Sigmoid colon (tissue), 4 donors: ENCODE data around the gene THOC5.

Experiments
- POLR2A ChIP-seq, 2 donors: fragments of 450-650 bp; IDR thresholded peaks; one replicate each; pipeline ENCODE4 v1.6.1; 2016; ENCODE audit warnings: antibody characterized with exemption in 2 of 2, mild to moderate bottlenecking in 2 of 2, moderate library complexity in 2 of 2
- POLR2AphosphoS5 ChIP-seq, 4 donors: sonication (generic); formaldehyde crosslinking; IDR thresholded peaks; one replicate each; pipeline ENCODE4 v1.6.1; 2017; ENCODE audit warnings: antibody characterized with exemption in 4 of 4
- TF ChIP-seq, protein P1 (sequence below), 4 experiments: fragments of 450-650 bp in 3 of 4; fragments of 200-600 bp in 1 of 4; IDR thresholded peaks; one replicate each; pipeline ENCODE4 v1.5.1; 2016 to 2019; ENCODE audit warnings: antibody characterized with exemption in 4 of 4, mild to moderate bottlenecking in 3 of 4, moderate library complexity in 2 of 4

DNA sequence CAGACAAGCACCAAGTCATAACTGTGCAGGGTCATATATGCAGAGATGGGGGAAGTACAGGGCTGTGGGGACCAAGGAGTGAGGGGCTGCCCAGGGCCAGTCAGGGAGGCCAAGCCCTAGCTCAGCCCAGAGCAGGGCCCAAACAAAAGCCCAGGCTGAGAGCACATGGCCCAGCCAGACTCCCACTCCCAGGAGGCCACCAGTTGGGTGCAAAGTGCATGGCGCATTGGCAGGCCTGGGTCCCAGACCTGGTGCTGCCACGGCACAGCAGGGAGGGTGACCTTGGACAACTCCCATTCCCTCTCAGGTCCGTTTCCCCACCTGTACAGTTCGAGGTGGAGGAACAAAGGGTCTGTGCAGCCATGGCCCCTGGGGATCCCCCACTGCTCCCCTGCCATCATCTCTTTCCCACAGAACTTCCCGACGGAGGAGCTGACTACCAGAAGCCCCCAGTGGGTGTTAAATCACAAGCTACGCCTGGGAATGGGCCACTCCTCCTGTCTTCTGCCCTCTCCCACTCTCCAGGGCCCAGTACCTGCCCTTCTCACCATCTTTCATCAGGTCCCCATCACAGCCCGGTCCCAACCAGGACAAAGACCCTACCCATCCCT, 26.7 kb upstream of the THOC5 start:
- TF ChIP-seq, protein P1, sequence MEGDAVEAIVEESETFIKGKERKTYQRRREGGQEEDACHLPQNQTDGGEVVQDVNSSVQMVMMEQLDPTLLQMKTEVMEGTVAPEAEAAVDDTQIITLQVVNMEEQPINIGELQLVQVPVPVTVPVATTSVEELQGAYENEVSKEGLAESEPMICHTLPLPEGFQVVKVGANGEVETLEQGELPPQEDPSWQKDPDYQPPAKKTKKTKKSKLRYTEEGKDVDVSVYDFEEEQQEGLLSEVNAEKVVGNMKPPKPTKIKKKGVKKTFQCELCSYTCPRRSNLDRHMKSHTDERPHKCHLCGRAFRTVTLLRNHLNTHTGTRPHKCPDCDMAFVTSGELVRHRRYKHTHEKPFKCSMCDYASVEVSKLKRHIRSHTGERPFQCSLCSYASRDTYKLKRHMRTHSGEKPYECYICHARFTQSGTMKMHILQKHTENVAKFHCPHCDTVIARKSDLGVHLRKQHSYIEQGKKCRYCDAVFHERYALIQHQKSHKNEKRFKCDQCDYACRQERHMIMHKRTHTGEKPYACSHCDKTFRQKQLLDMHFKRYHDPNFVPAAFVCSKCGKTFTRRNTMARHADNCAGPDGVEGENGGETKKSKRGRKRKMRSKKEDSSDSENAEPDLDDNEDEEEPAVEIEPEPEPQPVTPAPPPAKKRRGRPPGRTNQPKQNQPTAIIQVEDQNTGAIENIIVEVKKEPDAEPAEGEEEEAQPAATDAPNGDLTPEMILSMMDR (IDR thresholded peaks at IDR 0.05), result no peak
- no peak for TF ChIP-seq POLR2A (IDR thresholded peaks at IDR 0.05)
- TF ChIP-seq POLR2AphosphoS5 (IDR thresholded peaks at IDR 0.05), result no peak
